ENCODE measurements around the gene PRICKLE3. TPM values are rescaled to one million over a fixed set of nuclear protein-coding genes. Genes with fewer than 3 reads are reported as not detected.

PRICKLE3 gene
- total RNA-seq, 1 donor = 6.9 TPM

DNA sequence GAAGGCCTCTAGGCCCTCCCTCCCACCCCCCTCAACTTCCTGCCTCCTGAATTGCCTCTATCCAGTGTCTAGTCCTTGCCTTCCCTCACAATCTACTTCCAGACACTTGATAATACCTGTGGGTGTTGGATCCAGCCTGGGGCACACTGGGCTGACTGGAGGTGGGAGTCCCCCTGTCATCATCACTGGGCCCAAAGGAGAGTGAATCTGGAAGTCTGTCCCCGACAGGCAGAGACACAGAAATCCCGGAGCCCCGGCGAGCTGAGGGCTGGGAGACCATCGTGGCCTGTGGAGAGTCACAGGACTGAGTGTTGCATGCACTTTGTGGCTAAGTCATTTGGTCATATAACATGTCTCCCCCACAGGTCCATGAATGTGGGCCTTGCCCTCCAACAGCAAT, 22.2 kb upstream of the PRICKLE3 start:
- Histone ChIP-seq H3K36me3 (ENCODE audit: insufficient read depth, low read length) (no peaks in the 10 kb centered on the region), H3K27me3 (ENCODE audit: insufficient read depth, low read length) (no peaks in the 10 kb centered on the region), H2AFZ (ENCODE audit: low read length) (no peak overlapping the region), H4K20me1 (ENCODE audit: insufficient read depth, low read length) (no peaks in the 10 kb centered on the region), H3K4me3 (ENCODE audit: insufficient read depth, low read length) (no peak overlapping the region), H3K4me2 (ENCODE audit: insufficient read depth, low read length) (no peak overlapping the region), H3K27ac (ENCODE audit: low read depth, low read length) (no peak overlapping the region), H3K4me1 (ENCODE audit: insufficient read depth, low read length) (no peaks in the 10 kb centered on the region), H3K9me3 (ENCODE audit: low read depth, low read length) (no peaks in the 10 kb centered on the region), H3K79me2 (ENCODE audit: insufficient read depth, low read length) (no peaks in the 10 kb centered on the region)
- peak; percentile 25 for DNase-seq (ENCODE audit: insufficient read length, low spot score, missing footprints)
- TF ChIP-seq, protein P1, sequence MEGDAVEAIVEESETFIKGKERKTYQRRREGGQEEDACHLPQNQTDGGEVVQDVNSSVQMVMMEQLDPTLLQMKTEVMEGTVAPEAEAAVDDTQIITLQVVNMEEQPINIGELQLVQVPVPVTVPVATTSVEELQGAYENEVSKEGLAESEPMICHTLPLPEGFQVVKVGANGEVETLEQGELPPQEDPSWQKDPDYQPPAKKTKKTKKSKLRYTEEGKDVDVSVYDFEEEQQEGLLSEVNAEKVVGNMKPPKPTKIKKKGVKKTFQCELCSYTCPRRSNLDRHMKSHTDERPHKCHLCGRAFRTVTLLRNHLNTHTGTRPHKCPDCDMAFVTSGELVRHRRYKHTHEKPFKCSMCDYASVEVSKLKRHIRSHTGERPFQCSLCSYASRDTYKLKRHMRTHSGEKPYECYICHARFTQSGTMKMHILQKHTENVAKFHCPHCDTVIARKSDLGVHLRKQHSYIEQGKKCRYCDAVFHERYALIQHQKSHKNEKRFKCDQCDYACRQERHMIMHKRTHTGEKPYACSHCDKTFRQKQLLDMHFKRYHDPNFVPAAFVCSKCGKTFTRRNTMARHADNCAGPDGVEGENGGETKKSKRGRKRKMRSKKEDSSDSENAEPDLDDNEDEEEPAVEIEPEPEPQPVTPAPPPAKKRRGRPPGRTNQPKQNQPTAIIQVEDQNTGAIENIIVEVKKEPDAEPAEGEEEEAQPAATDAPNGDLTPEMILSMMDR (IDR thresholded peaks at IDR 0.05; ENCODE audit: extremely low read depth, low read depth, low read length) = no peak

DNA sequence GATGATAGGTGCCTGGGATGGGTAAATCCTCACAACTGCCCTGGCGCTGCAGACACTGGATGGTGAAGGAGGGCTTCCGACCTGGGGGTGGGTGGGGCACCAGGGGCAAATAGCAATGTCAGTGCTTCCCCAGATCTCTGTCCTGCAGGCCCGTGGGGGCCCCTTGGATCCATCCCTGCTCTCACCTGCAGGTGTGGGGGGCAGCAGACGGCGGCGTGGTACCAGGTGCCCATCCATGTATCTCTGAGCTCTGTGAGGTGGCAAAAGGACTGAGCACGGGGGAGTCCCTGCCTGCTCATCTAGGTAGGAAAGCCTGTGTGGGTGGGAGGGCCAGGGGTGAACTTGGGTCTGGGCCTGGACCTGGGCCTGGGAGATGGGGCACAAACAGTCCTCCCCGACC, 20.4 kb upstream of the PRICKLE3 start:
- no peak overlapping the region for H3K4me3 ChIP-seq (ENCODE audit: insufficient read depth, low read length)
- H3K36me3 ChIP-seq (ENCODE audit: insufficient read depth, low read length) = no peaks in the 10 kb centered on the region
- no peak for DNase-seq (ENCODE audit: insufficient read length, low spot score, missing footprints)

DNA sequence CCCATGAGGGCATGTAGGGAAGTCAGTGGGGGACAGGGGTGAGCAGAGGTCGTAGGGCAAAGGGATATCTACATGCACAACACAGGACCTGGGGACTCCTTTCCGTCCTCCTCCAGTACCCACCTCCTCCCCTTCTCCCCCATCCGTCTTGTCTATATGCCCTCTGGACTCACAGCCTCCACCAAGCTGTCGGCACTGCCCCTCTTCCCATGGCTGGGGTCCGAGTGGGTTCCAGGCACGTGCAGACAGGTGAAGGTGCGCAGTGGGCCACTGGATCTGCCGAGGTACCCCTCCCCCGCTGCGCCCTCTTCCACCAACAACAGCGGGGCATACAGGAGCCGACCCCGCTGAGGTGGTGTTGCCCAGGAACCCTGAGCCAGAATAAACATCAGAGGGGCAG, 19.3 kb upstream of the PRICKLE3 start:
- Histone ChIP-seq H3K27ac (ENCODE audit: low read depth, low read length) (no peak overlapping the region), H3K36me3 (ENCODE audit: insufficient read depth, low read length) (no peaks in the 10 kb centered on the region), H3K4me3 (ENCODE audit: insufficient read depth, low read length) (no peak overlapping the region), H3K27me3 (ENCODE audit: insufficient read depth, low read length) (no peaks in the 10 kb centered on the region), H3K4me1 (ENCODE audit: insufficient read depth, low read length) (no peaks in the 10 kb centered on the region), H3K79me2 (ENCODE audit: insufficient read depth, low read length) (no peaks in the 10 kb centered on the region), H3K4me2 (ENCODE audit: insufficient read depth, low read length) (no peak overlapping the region), H3K9me3 (ENCODE audit: low read depth, low read length) (no peaks in the 10 kb centered on the region), H2AFZ (ENCODE audit: low read length) (no peak overlapping the region), H4K20me1 (ENCODE audit: insufficient read depth, low read length) (no peaks in the 10 kb centered on the region)
- TF ChIP-seq, protein P1 (IDR thresholded peaks at IDR 0.05; ENCODE audit: extremely low read depth, low read depth, low read length) = no peak
- DNase-seq (ENCODE audit: insufficient read length, low spot score, missing footprints) = peak; percentile 73

More for the DNA sequence above, 20.4 kb upstream of the PRICKLE3 start:
- no peaks in the 10 kb centered on the region for H3K27me3 ChIP-seq (ENCODE audit: insufficient read depth, low read length)
- TF ChIP-seq, protein P1 (IDR thresholded peaks at IDR 0.05; ENCODE audit: extremely low read depth, low read depth, low read length) = no peak
- no peaks in the 10 kb centered on the region for H3K4me1 ChIP-seq (ENCODE audit: insufficient read depth, low read length)
- H4K20me1 ChIP-seq (ENCODE audit: insufficient read depth, low read length) = no peaks in the 10 kb centered on the region
- H3K9me3 ChIP-seq (ENCODE audit: low read depth, low read length) = no peaks in the 10 kb centered on the region
- no peak overlapping the region for H2AFZ ChIP-seq (ENCODE audit: low read length)
- no peak overlapping the region for H3K4me2 ChIP-seq (ENCODE audit: insufficient read depth, low read length)
- H3K79me2 ChIP-seq (ENCODE audit: insufficient read depth, low read length) = no peaks in the 10 kb centered on the region
- no peak overlapping the region for H3K27ac ChIP-seq (ENCODE audit: low read depth, low read length)

DNA sequence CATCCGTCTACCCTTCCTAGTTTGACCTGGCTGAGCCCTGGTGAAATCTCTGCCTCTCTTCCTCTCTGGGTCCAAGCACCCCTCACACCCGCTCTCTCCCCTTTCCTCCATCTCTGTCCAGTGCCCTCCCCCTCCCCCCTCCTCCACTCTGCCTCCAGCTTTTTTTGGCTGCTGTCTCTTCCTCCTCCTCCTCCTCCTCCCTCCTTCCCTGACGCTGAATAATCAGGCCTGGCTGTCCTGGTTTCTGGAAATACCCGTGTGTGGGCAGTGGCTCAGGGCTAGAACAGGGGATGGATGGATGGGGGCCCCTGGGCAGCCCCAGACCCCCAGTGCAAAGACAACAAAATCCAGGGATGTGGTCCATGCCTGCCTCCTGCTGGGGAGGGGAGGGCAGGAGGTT, 18.5 kb upstream of the PRICKLE3 start:
- H2AFZ ChIP-seq (ENCODE audit: low read length) = no peak overlapping the region

More for the DNA sequence above, 18.5 kb upstream of the PRICKLE3 start:
- no peak overlapping the region for H3K4me2 ChIP-seq (ENCODE audit: insufficient read depth, low read length)
- no peaks in the 10 kb centered on the region for H3K36me3 ChIP-seq (ENCODE audit: insufficient read depth, low read length)
- H3K4me3 ChIP-seq (ENCODE audit: insufficient read depth, low read length) = no peak overlapping the region
- H3K4me1 ChIP-seq (ENCODE audit: insufficient read depth, low read length) = no peaks in the 10 kb centered on the region
- no peaks in the 10 kb centered on the region for H3K27me3 ChIP-seq (ENCODE audit: insufficient read depth, low read length)
- H3K9me3 ChIP-seq (ENCODE audit: low read depth, low read length) = no peaks in the 10 kb centered on the region
- no peaks in the 10 kb centered on the region for H3K79me2 ChIP-seq (ENCODE audit: insufficient read depth, low read length)
- DNase-seq (ENCODE audit: insufficient read length, low spot score, missing footprints) = peak; percentile 79
- TF ChIP-seq, protein P1 (IDR thresholded peaks at IDR 0.05; ENCODE audit: extremely low read depth, low read depth, low read length) = no peak
- H3K27ac ChIP-seq (ENCODE audit: low read depth, low read length) = no peak overlapping the region
- H4K20me1 ChIP-seq (ENCODE audit: insufficient read depth, low read length) = no peaks in the 10 kb centered on the region

All from osteoblast (primary cell).